ENCODE data around the gene GRB7.
A peak's percentile ranks its signal among the peaks of the same experiment; 100 is the strongest.

- TF ChIP-seq CTCF (IDR thresholded peaks at IDR 0.05; ENCODE audit: low read depth, low read length), result peak; percentile 73
- TF ChIP-seq EZH2phosphoT487 (IDR thresholded peaks at IDR 0.05; ENCODE audit: low read depth), result no peak
These were observed 7.4 kb upstream of the GRB7 start, which contains the start of gene MIEN1 for GRCh38 chr17:39730095-39730921.
